GM11168 (cell line): ENCODE data around the gene ATP5MC2.
"Not testable (repeated sequence)": the region's sequence is repeated elsewhere in the genome, so short reads cannot be mapped to it uniquely, and the experiment has no call there.

Experiments
- in situ Hi-C: fragments of 300-500 bp; cut with MboI; formaldehyde crosslinking; loops from one replicate; pipeline ENCODE4 v1.12.0; 2022; ENCODE audit warnings: low sequenced_read_pairs; ENCODE audit not compliant: unreplicated experiment

ATP5MC2 gene

DNA sequence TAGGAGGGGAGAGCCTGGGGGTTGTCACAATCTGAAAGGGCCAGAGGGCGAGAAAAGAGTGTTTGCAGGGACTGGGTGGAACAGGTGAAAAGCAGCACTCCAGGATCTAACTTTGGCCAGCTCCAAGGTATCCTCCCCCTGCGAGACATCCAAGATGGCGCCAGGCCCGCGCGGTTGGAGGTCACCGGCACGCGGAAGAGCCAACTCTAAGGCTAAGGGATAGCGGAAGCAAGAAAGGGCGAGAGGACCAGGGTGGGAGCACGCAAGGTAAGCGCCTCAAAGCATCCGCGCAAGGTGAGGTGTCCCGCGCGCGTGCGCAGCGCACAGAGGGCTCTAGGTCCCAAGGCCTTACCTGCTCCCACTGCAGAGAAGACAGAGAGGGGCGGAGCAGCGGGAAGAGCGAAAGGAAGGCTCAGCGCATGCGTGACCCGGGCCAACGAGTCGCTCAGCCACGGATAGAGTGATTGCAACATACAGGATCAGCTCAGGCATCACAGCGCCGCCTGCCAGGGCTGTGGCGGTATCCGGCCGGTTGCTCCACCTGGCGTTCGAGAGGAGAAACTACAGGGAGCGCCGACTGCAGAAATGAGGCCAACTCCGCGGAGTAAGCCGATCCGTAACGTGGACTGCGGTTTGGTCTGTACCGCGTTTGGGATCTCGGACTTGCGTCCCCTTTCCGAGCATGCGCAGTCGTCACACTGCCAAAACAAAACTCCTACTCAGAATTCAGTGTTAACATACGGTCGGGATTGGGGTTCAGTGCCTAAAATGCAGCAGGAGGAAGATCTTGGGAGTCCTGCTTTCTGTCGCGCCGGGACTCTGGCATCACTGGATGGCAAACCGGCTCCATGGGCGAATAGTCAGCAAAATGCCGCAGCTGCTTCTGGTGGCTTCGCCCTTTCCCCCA is at the start of gene ATP5MC2:
Gene ATP5MC2 (minus strand): TSS at position 383 of the 907 bp plus-strand sequence. CDS start 3,469 bp downstream, outside the sequence.
- in situ Hi-C loops, result loop anchor here (5.0 kb wide), 1 partner anchor 149 kb away; no protein-coding TSS in a partner anchor

DNA sequence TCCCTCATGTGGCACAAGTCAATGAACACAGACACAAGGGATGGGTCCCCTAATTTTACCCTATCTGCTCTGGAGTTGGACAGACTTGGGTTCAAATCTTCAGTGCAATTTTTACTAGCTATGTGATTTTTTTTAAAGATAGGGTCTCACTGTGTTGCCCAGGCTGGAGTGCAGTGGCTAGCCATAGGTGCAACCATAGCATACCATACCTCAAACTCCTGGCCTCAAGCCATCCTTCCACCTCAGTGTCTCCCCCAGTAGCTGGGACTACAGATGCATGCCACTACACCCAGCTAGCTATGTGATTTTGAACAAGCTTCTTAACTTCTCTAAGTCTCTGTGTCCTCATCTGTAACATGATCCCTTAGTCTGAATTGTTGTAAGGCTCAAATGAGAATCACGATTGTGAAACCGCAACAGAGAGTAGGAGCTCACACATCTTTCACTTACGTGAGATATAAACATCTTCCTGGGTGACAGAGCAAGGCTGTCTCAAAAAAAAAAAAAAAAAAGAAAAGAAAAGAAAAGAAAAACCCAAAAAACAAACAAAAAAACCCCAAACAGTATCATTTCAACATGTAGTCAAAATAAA is 46.7 kb upstream of the ATP5MC2 start:
- in situ Hi-C loops, result no loop called here

DNA sequence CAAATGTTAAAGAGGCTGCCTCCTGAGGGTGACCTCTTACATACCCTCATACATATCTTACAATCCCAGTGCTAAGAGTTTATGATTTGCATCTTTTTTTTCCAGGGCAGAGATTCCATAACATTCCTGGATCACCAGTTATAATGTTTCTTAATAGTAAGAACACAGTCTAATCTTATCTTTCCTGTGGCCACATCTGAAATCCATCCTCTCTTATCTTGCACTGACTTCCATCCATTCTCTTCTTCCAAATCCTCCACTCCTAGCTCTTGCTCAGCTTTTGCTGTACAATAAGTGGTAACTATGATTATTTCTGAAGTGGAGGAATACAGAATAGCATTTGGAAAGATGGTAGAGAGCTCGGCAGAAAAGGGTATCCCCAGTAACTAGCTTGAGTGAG is 45.1 kb upstream of the ATP5MC2 start:
- in situ Hi-C loops, result no loop called here

DNA sequence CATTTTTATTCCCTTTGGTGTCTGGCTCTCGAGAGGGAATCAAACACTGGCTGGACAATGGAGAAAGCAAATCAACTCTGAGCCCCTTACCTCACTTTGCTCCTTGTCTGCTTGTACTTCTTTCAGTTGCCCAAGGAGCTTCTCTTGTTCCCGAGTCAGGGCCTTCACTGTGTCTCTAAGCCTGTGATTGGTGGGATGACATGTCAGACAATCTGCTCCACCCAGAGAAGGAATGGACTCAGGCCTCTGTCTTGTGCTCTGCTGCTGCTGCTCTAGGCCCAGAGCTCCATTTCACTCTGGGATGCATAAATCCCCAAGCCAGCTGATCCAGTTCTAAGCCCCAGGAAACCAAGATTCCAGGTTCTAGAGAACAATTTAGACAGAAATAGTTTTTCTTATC is 43.8 kb upstream of the ATP5MC2 start:
- in situ Hi-C loops, result no loop called here

DNA sequence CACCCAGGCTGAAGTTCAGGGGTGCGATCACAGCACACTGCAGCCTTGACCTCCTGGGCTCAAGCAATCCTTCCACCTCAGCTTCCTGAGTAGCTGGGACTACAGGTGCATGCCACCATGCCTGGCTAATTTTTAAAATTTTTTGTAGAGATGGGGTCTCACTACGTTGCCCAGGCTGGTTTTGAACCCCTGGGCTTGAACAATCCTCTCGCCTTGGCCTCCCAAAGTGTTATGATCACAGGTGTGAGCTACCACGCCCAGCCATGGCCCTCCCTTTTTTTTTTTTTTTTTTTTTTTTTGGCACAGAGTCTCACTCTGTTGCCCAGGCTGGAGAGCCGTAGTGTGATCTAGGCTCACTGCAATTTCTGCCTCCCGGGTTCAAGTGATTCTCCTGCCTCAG is 42.7 kb upstream of the ATP5MC2 start:
- in situ Hi-C loops, result not testable (repeated sequence)

DNA sequence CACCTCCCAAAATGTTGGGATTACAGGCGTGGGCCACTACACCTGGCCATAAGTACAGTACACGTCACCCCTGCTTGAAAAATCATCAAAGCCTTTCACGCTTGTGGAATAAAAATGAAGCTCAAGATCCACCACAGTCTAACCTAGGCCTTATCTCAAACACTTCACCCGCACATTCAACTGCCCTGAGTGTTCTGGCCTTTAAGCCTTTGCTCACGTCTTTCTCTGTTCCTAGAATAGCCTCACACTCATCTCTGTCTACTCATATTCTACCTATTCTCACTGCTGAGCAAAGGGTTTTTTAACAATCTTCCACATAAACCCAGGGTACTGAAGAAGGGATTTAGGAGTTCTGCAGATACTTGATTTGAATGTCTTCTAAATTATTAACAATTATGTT is 41.4 kb upstream of the ATP5MC2 start:
- in situ Hi-C loops, result no loop called here

DNA sequence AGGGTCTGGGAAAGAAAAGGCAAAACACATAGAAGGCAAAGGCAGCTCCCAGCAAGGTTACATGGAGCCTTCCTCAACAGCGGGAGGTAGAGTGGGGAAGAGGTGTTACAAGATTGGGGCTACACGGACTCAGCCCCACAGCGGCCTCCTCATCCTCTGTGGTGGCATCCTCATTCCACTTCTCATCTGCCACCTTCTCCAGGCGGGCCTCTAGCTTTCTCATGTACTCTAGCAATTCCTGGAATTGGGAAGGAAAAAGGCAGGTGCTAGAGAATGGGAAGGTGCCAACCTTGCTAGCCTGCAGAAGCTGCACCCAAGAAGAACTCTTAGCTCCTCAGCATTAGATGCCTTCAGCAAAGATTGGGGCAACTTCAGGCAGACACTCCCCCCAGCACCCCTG is 38.1 kb upstream of the ATP5MC2 start:
- in situ Hi-C loops, result no loop called here

DNA sequence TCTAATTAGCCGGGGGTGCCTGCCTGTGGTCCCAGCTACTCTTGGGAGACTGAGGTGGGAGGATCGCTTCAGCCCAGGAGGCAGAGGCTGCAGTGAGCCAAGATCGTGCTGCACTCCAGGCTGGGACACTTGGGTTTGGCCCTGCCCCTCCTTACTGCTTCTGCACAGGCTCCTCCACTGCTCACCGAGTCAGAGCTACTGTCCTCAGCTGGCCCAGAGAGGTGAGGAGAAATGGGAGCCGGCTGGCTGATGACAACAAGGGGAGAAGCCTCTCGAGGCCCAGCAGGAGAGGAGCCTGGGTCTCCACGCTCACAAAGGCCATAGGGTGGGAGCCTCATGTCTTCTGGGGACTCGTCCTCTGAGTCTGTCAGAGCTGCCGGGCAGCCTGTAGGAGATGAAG is 37.6 kb upstream of the ATP5MC2 start:
- in situ Hi-C loops, result no loop called here

DNA sequence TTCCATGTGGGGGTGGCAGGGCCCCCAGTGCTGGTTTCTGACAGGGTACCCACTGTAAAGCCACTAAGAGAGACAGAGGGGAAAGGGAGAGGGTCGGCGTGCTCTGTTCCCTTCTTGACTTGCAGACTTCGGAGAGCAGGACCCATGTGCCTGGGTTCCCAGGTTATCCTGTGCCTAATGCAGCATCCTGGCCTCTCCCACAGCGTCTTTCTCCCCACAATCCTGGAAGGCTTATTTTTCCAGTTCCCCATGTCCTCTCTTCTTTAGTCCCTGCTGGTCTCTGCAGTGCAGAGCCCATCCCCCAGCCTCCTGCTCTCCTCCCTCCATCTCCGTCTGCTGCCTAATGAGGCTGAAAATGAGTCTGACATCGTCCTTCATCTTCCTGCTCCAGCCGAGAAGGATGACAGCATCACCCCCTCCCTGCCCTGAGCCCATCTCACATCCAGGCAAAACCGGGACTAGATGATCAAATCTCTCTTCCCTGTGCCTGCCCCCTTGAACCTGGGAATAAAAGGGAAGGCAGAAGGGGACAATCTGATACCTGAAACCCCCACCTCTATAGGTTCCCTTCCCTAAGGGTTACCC is 36.3 kb upstream of the ATP5MC2 start:
- in situ Hi-C loops, result no loop called here

DNA sequence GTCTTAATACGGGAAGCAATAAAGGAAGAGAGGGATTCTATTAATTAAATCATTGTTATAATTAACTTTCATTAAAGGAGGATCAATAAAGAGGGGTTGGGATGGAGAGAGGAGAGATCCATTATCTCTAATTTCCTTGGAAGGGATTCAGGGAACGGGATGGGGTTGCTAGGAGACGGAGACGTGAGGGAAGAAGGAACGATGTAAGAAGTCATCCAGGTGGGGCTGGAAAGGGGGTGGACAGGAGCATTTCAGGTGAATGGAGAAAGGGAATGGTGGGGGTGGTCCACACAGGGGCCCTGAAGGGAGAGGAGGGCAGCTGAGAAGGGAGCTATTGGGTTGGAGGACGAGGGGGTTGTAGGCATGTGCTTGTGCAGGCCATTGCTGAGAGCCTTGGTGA is 34.2 kb upstream of the ATP5MC2 start:
- in situ Hi-C loops, result no loop called here

DNA sequence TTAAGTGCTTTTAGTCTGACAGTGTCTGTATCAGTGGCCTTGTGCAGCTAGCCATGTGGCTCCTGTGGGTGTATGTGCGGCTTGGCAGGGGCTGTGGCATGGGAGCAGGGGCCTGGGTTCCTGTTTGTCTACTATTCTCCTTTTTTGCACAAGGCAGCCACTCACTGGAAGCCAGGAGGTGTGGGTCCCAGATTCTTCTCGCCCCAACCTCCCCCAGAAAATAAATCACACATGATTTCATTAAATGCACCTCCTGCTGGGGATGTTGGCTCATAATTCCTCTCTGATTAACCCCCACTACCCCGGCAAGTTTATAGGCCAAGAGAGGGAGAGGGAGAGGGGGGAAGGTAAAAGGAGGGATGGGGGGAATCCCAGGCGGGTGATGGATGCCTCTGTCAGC is 33.8 kb upstream of the ATP5MC2 start:
- in situ Hi-C loops, result no loop called here

DNA sequence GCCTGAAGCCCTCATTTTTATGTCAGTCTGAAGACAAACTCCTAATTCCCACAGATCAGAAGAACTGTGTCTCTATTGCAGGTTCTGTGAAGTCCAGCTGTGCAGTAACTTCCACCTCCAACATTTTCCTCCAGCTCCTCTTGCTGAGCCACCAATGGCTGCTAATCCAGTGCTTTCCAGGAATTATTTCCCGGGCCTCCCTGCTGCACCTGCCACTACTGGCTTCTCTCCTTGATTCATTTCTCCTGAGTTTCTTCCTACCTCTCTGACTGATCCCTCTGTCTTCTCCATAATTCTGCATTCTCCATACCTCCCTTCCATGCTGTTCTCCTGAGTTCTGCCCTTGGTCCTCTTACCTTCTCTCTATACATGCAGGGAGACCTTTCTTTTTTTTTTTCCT is 30.2 kb upstream of the ATP5MC2 start:
- in situ Hi-C loops, result no loop called here

DNA sequence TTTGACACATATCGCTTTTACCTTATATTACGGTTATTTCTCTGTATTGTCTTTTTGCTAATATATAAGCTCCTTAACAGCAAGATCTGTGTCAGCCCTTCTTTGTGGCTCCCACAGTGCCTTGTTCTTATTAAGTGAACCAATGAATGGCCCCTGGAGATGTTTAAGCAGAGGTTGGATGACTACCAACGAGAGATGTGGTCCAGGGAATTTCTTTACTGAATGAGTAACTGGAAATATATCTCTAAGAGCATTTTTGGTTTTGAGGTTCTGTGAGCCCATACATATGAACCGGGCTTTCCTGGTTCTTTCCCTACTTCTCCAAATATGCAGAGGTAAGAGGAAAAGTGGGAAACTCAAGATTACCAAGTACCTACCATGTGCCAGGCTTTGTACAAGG is 27.9 kb upstream of the ATP5MC2 start:
- in situ Hi-C loops, result loop anchor here (5.0 kb wide), 1 partner anchor 39 kb away; no protein-coding TSS in a partner anchor

DNA sequence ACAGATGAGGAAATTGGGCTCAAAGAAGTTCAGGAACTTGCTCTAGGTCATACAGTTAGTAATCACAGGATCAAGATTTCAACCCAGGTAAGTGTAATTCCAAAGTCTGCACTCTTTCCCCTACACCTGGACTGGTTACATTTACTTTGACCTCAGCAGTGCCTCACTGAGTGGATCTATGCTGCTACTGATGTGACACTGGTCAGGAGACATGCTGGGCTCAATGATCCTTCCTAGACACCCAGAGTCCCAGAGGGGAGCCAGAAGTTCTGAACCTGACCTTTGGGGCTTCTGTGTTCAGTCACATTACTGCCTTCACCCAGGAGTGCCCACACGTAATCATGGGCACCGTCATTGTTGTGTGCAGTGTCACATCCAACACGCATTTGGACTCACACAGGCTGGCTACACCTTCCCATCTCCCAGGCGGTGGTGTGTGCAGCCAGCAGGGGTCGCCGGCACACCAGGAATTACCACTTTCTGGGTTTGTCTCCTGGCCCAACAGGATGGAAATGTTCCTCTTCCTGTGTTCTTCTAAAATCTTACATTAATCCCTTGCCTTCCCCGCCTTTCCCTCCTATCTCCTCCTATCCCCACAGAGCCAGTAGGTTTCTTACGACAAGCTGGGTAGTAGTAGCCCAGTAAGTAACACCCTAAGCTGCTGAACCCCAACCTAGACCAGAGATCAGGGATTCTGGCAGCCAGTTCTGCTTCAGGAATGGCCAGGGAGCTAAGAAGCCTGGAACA is 25.8 kb upstream of the ATP5MC2 start:
- in situ Hi-C loops, result loop anchor here (5.0 kb wide), 1 partner anchor 41 kb away; no protein-coding TSS in a partner anchor

DNA sequence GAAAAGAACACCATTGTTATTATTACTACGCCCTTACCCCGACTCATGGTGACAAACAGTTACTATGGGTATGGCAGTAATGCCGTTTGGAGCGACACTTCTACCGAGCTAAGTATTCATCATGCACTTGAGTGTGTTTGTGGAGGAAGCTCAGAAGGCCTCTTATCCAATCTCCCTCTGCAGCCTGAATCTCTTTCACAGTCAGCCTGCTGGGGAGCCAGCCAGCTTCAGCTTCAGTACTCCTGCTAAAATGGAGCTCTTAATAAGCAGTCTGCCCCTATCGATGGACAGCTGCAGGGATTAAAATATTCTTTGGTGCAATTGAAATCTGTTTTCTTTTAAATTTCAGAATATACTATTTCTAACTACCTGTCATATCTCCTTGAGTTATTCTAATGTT is 24.7 kb upstream of the ATP5MC2 start:
- in situ Hi-C loops, result loop anchor here (5.0 kb wide), 1 partner anchor 42 kb away; no protein-coding TSS in a partner anchor

DNA sequence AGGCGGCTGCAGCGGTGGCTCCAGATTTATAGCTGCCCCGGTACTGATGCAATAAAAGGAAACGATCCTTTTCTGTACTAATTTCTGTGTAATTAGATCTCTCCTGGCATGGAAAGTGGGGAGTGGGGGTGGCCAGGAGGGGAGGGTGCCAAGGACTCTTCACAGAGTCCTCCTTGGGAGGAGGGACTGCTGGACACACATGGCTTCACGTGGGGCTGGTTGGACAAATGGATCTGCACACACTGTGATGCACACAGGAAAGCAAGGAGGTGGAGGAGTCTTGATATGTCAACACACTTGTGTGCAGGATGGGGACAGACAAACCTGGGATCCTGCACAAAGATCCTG is 23.8 kb upstream of the ATP5MC2 start:
- in situ Hi-C loops, result loop anchor here (5.0 kb wide), 1 partner anchor 43 kb away; no protein-coding TSS in a partner anchor

DNA sequence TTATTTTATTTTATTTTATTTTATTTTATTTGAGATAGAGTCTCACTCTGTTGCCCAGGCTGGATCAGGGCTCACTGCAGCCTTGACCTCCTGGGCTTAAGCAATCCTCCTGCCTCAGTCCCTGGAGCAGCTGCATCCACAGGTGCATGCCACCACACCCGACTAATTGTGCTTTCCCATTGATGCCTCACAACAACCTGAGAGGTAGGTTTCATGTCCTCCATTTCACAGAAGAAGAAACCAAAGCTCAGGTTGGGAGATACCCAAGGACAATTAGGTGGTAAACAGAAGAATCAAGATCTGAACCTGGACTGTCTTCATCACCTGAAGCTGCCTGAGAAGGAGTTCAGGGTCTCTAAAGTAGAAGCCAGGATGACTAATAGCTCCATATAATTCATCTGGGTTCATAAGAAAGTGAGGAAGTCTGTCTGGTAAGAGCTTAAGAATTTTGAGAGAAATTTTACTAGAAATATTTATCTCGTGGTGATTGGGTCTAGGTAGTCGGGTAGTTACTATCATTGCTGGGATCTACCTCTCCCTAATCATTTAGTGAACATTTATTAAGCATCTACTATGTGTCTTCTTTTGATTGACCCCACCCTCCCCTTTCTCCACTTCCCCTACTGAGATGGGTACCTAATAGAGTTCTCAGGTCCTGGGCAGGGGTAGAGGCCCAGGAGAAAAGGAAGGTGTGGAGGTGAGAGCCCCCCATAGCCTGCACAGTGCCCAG is 23.2 kb upstream of the ATP5MC2 start:
- in situ Hi-C loops, result no loop called here

DNA sequence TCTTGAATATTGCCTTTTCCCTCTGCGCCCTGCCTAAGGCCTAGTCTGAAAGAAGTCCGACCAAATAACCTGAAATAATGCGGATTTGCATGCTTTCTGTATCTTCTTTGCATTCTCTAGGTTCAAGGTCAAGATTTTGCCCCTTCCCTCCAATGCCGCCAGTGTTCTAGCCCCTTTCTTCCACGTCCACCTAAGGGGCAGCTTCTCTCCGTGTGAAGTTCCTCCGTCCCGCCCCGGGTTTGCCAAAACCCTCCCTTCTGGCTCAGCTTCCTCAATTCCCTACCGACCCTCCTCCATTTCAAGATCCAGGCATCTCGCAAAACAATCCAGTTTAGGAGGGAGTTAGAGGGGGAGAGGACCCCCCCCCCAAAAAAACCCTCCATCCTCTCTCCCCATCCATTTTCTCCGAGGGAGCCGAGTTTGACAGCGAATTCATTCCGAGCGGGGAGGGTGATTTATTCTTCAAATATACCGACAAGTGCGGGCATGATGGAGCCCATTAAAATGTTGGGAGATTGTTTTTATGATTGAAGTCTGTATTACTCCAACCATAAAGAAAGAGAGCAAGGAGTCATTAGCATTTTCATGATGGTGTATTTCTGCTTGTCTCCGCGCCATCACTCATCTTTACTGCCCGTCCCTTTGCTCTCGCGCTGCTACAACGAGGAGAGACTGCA is 20.9 kb upstream of the ATP5MC2 start:
- in situ Hi-C loops, result no loop called here

DNA sequence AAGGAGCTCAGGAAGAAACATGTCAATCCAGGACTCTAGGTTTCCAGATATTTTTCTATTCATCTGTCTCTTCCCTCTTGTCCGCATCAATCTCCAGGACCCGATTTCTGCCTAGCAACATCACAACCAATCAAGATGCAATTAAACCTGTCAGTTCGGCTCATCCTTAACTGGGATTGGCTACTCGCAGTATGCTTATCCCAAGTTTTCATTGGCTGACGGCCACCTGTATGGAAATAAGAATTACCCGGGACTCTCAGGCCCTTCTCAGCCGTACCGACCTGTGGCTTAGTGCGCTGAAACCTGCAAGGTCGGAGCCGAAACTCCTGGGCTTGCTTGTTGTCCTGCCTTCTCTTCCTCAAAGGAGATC is 20.4 kb upstream of the ATP5MC2 start:
- in situ Hi-C loops, result no loop called here
